Occipital lobe (tissue), 2 donors: ENCODE results near the gene SLC6A19. TPM values are rescaled to one million over a fixed set of nuclear protein-coding genes. Genes with fewer than 3 reads are reported as not detected.
"Not testable (repeated sequence)": the region's sequence is repeated elsewhere in the genome, so short reads cannot be mapped to it uniquely, and the experiment has no call there.

Source experiments
- DNase-seq: peaks from one replicate; lab custom pipeline; 2025; lab: John Stamatoyannopoulos, UW
- total RNA-seq: library from RNA; depleted of rRNA; stranded (reverse); fragments of >200 nt; gene quantifications from one replicate; pipeline ENCODE4 v1.2.3, GENCODE V29; 2014

SLC6A19 gene
- total RNA-seq, 1 donor from 2014 or later, result not detected

GRCh38 chr5:1221721-1222120, 20.3 kb downstream of the SLC6A19 start:
- no peak for DNase-seq

- no peak for DNase-seq
Observed at GRCh38 chr5:1222147-1222546, 20.8 kb downstream of the SLC6A19 start.

GRCh38 chr5:1222621-1223277, 21.4 kb downstream of the SLC6A19 start:
- no peak for DNase-seq

DNA sequence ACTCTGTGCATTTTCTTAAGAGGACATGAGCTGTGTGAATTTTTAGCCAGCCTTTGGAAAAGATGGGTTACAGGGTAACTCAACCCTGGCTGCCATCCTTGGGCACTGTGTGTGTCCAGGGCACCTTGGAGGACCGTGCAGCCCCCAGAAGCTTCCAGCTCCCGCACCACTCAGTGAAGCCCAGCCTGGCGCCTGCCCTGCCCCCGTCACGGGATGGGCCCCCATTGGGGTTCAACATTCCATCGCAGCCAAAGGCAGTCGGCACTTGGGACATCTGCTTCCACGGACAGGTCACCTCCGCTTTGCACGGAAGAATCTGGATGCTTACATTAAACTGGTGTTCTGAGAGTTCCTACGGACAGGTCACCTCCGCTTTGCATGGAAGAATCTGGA, 21.9 kb downstream of the SLC6A19 start:
- DNase-seq, result no peak

DNA sequence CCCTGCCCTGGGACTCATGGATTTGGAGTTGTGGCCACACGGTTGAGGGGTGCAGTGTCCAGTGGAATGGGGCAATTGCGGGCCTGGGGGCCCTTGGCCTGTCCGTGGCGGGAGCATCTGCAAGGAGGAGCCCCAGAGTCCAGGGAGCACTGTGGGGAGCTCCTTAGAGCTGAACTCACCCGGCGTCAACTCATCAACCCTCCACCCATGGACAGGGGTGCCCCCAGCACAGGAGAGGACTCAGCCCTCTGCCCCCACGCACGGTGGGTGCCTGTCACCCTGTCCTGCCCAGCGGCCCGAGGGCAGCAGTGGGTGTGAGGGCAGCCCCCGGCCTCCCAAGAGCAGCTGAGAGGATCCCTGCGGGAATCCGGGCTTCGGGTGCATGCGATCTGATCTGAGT, 23.2 kb downstream of the SLC6A19 start:
- no peak for DNase-seq

DNA sequence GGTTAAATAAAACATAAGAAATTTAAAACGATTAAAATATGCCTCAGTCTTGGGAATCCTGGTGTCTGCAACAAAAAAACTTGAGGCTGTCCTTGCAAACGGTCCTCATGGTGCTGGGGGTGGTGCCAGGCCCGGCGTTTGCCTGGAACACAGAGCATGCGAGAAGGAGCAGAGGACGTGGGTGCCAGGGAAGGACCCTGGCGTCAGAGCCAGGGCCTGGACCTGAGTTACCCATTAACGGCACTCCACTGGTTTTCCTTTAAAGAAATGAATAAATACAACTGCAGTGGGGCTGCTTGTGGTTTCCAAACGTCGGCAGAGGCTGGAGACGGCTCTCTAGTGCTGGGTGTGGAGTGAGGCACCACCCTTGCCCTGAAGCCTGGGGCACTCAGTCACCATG, 23.7 kb downstream of the SLC6A19 start, which contains the start of gene SLC6A18:
Gene SLC6A18 (plus strand): TSS at position 301 of the 400 bp plus-strand sequence. CDS start 97 bp downstream, at position 398.
- DNase-seq, result no peak

- DNase-seq, result no peak
Observed at GRCh38 chr5:1226231-1226630, 24.8 kb downstream of the SLC6A19 start.

DNA sequence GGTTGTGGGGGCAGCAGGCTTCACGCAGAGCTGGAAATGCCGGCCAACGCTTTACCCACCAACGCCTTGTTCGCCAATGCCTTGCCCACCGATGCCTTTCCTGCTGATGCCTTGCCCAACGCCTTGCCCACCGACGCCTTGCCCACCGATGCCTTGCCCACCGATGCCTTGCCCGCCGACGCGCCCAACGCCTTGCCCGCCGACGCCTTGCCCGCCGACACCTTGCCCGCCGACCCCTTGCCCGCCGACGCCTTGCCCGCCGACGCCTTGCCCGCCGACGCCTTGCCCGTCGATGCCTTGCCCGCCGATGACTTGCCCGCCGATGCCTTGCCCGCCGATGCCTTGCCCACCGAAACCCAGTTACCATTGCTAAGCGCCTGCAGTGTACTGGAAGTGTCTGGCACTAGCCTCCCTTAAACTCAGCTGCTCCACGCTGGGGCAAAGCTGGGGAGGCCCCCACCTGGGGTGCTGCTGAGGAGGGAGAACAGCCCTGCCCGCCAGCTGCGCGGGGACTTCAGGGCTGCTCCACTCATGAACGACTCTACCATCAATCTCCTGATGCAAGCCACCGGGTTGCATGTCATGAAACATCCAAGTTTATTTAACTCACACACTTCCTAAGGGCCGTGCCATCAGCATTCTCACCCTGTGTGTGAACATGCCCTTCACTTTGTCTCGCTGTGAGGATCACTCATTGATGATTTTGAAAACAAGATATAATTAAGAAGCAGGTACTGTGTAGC, 25.6 kb downstream of the SLC6A19 start:
- no peak for DNase-seq

DNA sequence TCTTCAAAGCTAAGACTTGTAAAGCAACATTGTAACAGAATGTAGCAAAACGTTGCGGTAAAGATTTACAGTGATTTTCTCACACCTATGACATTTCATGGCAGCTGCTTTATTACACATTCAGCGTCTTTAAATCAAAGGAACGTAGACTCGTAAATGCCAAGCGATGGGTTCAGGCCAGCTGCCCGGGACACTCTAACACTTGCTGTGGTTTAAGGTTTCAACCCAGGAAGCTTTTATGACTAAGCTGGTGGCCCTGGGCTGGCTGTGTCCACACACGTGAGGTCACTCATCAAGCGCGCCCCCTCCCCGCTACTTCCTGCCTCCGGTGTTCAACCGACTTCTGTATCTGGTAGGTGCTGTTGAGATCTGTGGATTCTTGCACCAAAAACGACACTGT, 26.3 kb downstream of the SLC6A19 start:
- no peak for DNase-seq

DNA sequence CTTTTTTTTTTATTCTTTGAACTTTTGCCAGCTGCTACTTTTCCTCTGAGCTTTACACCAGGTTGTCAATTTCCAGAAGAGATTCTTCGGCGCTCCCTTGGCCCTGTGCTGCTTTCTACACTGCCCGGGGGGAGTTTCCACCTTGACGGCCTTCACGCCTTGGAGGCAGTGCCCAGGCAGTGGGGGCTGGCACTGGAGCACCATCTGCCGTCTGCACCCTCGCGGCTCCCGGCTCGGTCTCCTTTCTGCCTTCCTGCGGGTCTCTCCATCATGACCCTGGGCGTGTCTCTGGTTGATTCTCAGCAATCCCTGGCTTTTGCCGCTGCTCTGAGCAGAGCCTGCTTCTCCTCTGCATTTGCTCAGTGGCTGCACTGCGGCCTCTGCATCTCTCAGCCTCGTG, 26.7 kb downstream of the SLC6A19 start:
- no peak for DNase-seq

GRCh38 chr5:1229023-1229422, 27.6 kb downstream of the SLC6A19 start:
- not testable (repeated sequence) for DNase-seq

DNA sequence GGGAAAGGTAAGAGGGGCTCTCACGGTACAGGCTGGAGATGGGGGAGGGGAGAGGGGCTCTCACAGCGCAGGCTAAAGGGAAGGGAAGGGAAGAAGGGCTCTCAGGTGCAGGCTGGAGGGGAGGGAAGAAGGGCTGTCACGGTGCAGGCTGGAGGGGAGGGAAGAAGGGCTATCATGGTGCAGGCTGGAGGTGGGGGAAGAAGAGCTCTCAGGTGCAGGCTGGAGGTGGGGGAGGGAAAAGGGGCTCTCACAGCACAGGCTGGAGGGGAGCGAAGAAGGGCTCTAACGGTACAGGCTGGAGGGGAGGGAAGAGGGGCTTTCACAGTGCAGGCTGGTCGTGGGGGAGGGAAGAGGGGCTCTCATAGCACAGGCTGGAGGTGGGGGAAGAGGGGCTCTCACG, 28.4 kb downstream of the SLC6A19 start:
- no peak for DNase-seq

DNA sequence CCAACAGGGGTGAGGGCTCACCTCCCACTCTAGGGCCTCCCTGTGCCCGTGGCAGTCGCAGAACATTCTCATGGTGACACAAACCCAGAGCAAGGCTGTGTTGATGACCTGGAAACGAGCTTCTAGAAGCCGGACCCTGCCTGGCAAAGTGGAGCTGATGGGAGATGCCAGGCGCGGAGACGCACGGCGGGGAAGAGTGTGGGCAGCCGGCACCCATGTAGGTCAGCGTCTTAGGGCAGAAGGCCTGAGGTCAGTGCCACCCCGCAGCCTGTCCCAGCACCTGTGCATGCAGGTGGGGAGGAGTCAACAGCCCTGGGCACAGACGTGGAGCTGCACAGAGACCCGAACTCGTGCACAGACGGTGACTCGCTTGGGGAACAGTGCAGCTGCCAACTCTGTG, 29.2 kb downstream of the SLC6A19 start:
- DNase-seq, result no peak

GRCh38 chr5:1231354-1231905, 30.0 kb downstream of the SLC6A19 start:
- DNase-seq, result no peak

DNA sequence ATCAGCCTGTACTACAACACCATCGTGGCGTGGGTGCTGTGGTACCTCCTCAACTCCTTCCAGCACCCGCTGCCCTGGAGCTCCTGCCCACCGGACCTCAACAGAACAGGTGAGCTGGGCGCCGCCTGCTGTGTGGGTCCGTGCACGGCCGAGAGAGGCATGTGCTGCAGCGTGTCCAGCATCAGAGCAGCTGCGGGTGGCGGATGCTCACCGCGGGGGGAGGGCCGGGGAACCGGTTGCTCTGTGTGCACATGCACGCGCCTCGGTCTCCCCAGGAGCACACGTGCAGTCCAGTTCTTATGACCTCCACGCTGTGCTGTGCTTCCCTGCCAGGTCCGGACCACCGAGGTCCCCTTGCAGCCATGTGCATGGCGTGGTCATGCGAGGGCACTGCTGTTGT, 31.4 kb downstream of the SLC6A19 start:
- no peak for DNase-seq

GRCh38 chr5:1235379-1235778, 34.0 kb downstream of the SLC6A19 start:
- no peak for DNase-seq

DNA sequence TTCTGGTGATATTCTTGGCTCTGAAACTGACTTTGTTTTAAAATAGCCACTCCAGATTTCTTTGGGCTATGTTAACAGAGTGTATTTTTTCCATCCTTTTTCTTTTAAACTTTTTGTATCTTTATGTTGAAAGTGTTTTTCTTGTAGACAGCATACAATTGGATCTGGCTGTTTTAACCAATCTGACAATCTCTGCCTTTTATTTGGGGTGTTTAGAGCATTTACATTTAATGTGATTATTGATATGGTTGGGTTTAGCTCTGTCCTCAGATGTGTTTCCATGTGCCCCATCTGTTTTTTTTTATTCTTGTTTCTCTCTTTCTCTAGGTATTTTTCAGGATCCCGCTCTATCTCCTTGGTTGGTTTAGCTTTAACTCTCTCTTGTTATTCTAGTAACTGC, 34.4 kb downstream of the SLC6A19 start:
- no peak for DNase-seq

- DNase-seq, result no peak
Observed at GRCh38 chr5:1239505-1240251, 38.3 kb downstream of the SLC6A19 start.

GRCh38 chr5:1240496-1241260, 39.3 kb downstream of the SLC6A19 start:
- no peak for DNase-seq

- no peak for DNase-seq
Observed at GRCh38 chr5:1241509-1242080, 40.2 kb downstream of the SLC6A19 start.
